Spleen (tissue), 11 donors: ENCODE results near the gene POLR3GL. TPM values are rescaled to one million over a fixed set of nuclear protein-coding genes. Genes with fewer than 3 reads are reported as not detected.

Experiments
- DNase-seq: peaks from one replicate; pipeline ENCODE4 v3.0.0-alpha.2; 2020
- H3K27ac ChIP-seq, 8 donors: fragments of 200-600 bp; sonication (generic) in 7 of 8; 1 replicate in 4 of 8; 2 replicates in 4 of 8; pipeline versions ENCODE4 v1.5.0 to v1.8.0; 2016 to 2021; ENCODE audit warnings: inconsistent platforms in 4 of 8, mild to moderate bottlenecking in 4 of 8, moderate library complexity in 1 of 8
- H3K27me3 ChIP-seq, 7 donors: fragments of 200-600 bp; sonication (generic) in 6 of 7; replicated peaks in 1 of 7; 1 replicate in 4 of 7; 2 replicates in 3 of 7; pipeline versions ENCODE4 v1.5.0 to v1.8.0; 2016 to 2021; ENCODE audit warnings: inconsistent platforms in 3 of 7, mild to moderate bottlenecking in 1 of 7
- H3K36me3 ChIP-seq, 6 donors: fragments of 200-600 bp; sonication (generic) in 5 of 6; 1 replicate in 4 of 6; 2 replicates in 2 of 6; pipeline versions ENCODE4 v1.5.0 to v1.8.0; 2016 to 2021; ENCODE audit warnings: inconsistent platforms in 2 of 6
- H3K4me1 ChIP-seq, 6 donors: fragments of 200-600 bp; sonication (generic) in 5 of 6; 1 replicate in 3 of 6; 2 replicates in 3 of 6; pipeline versions ENCODE4 v1.5.0 to v1.8.0; 2016 to 2021; ENCODE audit warnings: inconsistent platforms in 3 of 6
- H3K4me3 ChIP-seq, 8 donors: fragments of 200-600 bp; sonication (generic) in 7 of 8; 1 replicate in 4 of 8; 2 replicates in 4 of 8; pipeline versions ENCODE4 v1.5.0 to v1.8.0; 2016 to 2021; ENCODE audit warnings: inconsistent platforms in 4 of 8, mild to moderate bottlenecking in 4 of 8, moderate library complexity in 2 of 8
- H3K9me3 ChIP-seq, 8 donors: fragments of 200-600 bp; sonication (generic) in 7 of 8; 1 replicate in 4 of 8; 2 replicates in 4 of 8; pipeline versions ENCODE4 v1.5.0 to v1.8.0; 2016 to 2021; ENCODE audit warnings: inconsistent platforms in 4 of 8
- POLR2A ChIP-seq, 3 donors: fragments of 450-650 bp; IDR thresholded peaks; one replicate each; pipeline ENCODE4 v1.5.1; 2017; ENCODE audit warnings: antibody characterized with exemption in 3 of 3, mild to moderate bottlenecking in 1 of 3
- POLR2AphosphoS5 ChIP-seq, 3 donors: sonication (generic); formaldehyde crosslinking; IDR thresholded peaks; one replicate each; pipeline ENCODE4 v1.5.1; 2017; ENCODE audit warnings: antibody characterized with exemption in 3 of 3
- WGBS, 5 donors: extraction: QIAGEN DNeasy Blood & Tissue Kit in 3 of 5; methylation state at CpG; one replicate each; pipeline versions ENCODE4 v1.1.5 to v1.1.7; 2013 to 2018; 5-methylcytosine and 5-hydroxymethylcytosine counted together
- intact Hi-C: fragments of 100-400 bp; cut with DNase I; formaldehyde crosslinking; loops from one replicate; pipeline ENCODE4 v1.15.0; 2023; ENCODE audit warnings: low total_unique reads
- polyA plus RNA-seq, 3 donors: library from polyadenylated mRNA; stranded (reverse); fragments of 200-250 nt; gene quantifications; one replicate each; pipeline ENCODE4 v1.2.1, GENCODE V29; 2013
- total RNA-seq, 7 donors: library from RNA; depleted of rRNA in 3 of 7; stranded (reverse); fragments of >200 nt in 3 of 7; fragmentation: NEBNext Ultra II Directional in 4 of 7; extraction: Animal tissue kit (Norgen Biotek cat#: 25700) in 4 of 7; gene quantifications; one replicate each; pipeline versions ENCODE4 v1.1.0 to v1.2.1, GENCODE V29; 2016 to 2021
- TF ChIP-seq, protein P1 (sequence below), 11 experiments: fragments of 200-600 bp in 7 of 11; fragments of 450-650 bp in 4 of 11; sonication (generic) in 4 of 11; IDR thresholded peaks in 8 of 11; conservative IDR thresholded peaks in 3 of 11; 1 replicate in 7 of 11; 2 replicates in 4 of 11; pipeline versions ENCODE4 v1.4.0 to v1.8.0; 2016 to 2021; ENCODE audit warnings: antibody characterized with exemption in 11 of 11, inconsistent platforms in 4 of 11, mild to moderate bottlenecking in 1 of 11
- donor health status: healthy with polysubstance abuse.
- donor health status: DM: no; HTN: no; CAD: no; lungs with moderate emphysema.
- donor health status: DM: no; HTN: no; CAD: no.
- donor health status: Bipolar disorder and iron deficiency.
- donor health status: healthy.
- donor health status: DM: no; HTN: no; CAD: no.
- donor health status: DM: yes; HTN: yes; CAD: no.

The POLR3GL gene
- total and polyA plus RNA-seq, 10 donors = 22.1 to 69.2 (median 32.9) TPM

DNA sequence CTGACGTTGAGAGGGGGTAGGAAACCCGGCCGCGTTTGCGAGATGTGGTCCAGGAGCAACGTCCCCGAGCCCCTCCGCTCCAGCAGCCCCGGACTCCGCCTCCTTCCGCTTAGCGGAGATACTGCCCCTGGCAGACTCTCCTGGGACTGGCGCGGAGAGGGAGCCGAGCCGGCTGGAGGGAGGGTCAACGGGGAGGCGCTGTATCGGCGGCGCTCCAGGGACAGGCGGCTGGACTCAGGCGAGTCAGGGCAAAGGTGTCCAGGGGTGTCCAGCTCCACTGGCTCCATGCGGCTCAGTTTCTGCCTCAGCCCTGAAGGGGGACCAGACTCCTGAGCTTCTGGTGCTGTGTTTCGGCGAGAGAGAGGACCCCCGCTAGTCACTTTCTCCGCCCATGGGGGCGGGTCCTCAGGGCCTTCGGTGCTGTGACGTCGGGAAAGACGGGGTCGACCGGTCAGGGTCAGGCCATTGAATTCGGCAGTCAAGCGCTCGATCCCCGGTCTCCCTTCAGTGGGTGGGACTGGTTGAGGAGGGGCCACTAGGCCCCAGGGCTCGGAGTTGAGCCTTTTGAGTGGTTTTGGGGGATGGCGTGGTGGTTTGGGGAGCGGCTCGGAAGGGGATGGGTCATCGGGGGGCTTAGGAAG lies 3.9 kb upstream of the POLR3GL start:
- peak; percentile 93 for DNase-seq
- peaks cover 0 to 14% (median 0%) of the 10 kb centered on the region in 7 donors for H3K27me3 ChIP-seq
- intact Hi-C loops = no loop called here
- H3K4me3 ChIP-seq = peak overlapping the region; percentile 44 to 80 (median 58)
- WGBS, 5 donors = 1 to 3% (median 1%) methylated on average over 30 to 44 of the region's 44 CpGs
- H3K27ac ChIP-seq = peak overlapping the region; percentile 85 to 98 (median 90)
- H3K36me3 ChIP-seq = no peaks in the 10 kb centered on the region
- no peaks in the 10 kb centered on the region for H3K9me3 ChIP-seq
- TF ChIP-seq POLR2AphosphoS5 (IDR thresholded peaks at IDR 0.05) (peak; percentile 87 to 95 (median 90)), POLR2A (IDR thresholded peaks at IDR 0.05) (peak in 1 of 3 donors; percentile 74)
- TF ChIP-seq, protein P1, sequence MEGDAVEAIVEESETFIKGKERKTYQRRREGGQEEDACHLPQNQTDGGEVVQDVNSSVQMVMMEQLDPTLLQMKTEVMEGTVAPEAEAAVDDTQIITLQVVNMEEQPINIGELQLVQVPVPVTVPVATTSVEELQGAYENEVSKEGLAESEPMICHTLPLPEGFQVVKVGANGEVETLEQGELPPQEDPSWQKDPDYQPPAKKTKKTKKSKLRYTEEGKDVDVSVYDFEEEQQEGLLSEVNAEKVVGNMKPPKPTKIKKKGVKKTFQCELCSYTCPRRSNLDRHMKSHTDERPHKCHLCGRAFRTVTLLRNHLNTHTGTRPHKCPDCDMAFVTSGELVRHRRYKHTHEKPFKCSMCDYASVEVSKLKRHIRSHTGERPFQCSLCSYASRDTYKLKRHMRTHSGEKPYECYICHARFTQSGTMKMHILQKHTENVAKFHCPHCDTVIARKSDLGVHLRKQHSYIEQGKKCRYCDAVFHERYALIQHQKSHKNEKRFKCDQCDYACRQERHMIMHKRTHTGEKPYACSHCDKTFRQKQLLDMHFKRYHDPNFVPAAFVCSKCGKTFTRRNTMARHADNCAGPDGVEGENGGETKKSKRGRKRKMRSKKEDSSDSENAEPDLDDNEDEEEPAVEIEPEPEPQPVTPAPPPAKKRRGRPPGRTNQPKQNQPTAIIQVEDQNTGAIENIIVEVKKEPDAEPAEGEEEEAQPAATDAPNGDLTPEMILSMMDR (IDR thresholded peaks at IDR 0.05 in 8 of 11, conservative IDR thresholded peaks at IDR 0.05 in 3 of 11) = peak in 8 of 11 experiments; percentile 5 to 48 (median 30)
- H3K4me1 ChIP-seq = peaks cover 46 to 94% (median 82%) of the 10 kb centered on the region in 6 donors

DNA sequence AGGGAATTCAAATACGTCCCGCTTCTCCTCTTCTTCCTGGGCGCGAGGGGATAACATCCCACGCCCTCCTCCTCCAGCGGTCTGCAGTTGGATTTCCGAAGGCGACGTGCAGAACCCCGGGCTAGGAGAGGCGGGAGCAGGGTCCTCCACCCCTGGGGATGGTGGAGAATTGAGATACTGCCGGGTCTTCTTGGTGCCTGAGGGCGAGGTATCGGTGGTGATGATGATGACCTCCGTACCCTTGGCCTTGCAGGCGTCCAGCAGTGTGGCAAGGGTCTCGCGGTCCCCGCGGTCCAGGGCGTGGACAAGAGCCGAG lies 3.4 kb upstream of the POLR3GL start:
- TF ChIP-seq POLR2AphosphoS5 (IDR thresholded peaks at IDR 0.05) = no peak
- TF ChIP-seq, protein P1 (IDR thresholded peaks at IDR 0.05 in 8 of 11, conservative IDR thresholded peaks at IDR 0.05 in 3 of 11) = no peak
- TF ChIP-seq POLR2A (IDR thresholded peaks at IDR 0.05) = no peak
- Histone ChIP-seq H3K27ac (peak overlapping the region; percentile 85 to 98 (median 90)), H3K4me3 (peak overlapping the region; percentile 44 to 80 (median 58)), H3K4me1 (peaks cover 45 to 94% (median 82%) of the 10 kb centered on the region in 6 donors), H3K36me3 (no peaks in the 10 kb centered on the region), H3K27me3 (peaks cover 0 to 14% (median 0%) of the 10 kb centered on the region in 7 donors), H3K9me3 (no peaks in the 10 kb centered on the region)
- 0 to 2% (median 1%) methylated on average over 10 to 22 of the region's 22 CpGs for WGBS, 5 donors
- DNase-seq = no peak
- intact Hi-C loops = no loop called here

DNA sequence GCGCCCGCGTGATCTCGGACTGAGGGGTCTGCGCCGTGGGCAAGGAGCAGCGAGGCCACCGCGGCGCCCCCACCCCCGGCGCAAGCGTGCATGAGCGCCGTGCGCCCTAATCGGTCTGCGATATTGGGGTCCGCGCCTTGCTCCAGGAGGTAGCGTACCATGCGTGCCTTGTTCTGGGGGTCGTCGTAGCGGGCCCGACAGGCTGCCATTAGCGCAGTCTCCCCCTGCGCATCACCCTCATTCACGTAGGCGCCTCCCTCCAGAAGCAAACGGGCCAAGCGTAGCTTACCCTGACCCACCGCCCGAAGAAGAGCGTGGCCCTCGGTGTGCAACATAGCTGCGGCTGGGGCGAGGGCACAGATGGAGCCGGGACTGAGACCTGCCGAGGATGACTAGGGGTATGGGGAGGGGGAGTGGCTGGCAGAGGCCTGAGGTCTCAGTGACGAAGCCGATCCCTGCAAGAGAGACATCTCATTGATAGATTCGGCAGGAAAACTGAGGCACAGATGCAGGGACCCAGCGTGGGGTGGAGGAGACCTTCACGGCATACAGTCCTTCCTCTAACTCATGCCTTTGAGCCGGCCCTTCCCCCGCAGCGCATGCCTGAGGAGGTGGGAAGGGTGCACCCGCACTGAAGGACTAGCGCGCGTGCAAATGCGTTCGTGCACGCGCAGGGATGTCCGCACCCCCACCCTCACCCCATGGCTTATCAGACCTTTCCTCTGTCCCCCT lies 2.9 kb upstream of the POLR3GL start:
- DNase-seq = peak; percentile 90
- WGBS, 5 donors = 0 to 1% (median 1%) methylated on average over 48 to 57 of the region's 57 CpGs
- Histone ChIP-seq H3K27ac (peak overlapping the region; percentile 85 to 98 (median 90)), H3K4me1 (peaks cover 40 to 94% (median 80%) of the 10 kb centered on the region in 6 donors), H3K9me3 (peaks cover 0 to 2% (median 0%) of the 10 kb centered on the region in 8 donors), H3K36me3 (no peaks in the 10 kb centered on the region), H3K27me3 (peaks cover 0 to 14% (median 0%) of the 10 kb centered on the region in 7 donors), H3K4me3 (peak overlapping the region; percentile 44 to 80 (median 58))
- intact Hi-C loops = no loop called here
- TF ChIP-seq POLR2AphosphoS5 (IDR thresholded peaks at IDR 0.05) = peak; percentile 41 to 67 (median 47)
- no peak for TF ChIP-seq POLR2A (IDR thresholded peaks at IDR 0.05)

DNA sequence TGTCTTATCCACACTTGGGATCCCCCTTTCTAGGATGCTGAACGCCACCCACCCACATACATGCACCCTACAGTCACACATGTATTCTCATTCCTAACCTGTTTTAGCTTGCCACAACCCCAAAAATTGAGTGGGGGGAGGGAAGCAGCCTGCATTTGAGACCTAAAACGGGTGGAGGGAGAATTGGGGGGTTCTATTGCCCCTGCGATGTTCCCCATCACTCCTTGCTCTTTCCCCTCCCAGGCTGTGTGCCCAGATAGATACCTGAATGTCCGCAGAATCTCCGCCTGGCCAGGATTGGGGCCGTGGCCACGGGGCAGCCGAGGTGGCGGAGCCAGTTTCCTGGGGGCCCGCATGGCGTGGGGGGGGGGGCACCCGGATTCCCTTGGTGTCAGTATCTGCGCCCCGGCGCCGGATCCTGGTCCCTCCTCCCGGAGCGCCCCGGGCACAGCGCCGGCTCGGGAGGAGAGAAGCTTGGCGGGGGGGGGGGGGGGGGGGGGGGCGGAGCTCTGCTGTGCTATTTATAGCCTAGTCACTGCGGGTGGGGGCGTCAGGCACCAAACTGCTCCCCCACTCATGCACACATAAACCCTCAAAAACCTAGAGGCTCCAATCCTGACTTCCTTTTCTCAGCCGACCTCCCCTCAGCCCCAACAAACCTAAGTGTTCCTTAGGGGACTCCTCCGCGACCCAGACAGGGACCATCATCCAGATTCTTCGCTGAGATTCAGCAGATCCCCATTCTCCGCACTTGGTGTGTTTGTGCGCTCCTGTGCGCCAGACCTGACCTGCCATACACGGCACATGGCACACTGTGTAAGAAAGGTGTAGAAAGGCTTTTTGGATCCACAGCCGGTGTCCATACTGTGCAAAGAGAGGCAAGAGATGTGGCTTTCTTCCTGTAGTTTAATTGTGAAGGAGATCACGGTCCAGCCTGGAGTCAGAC lies 2.1 kb upstream of the POLR3GL start:
- Histone ChIP-seq H3K36me3 (peaks cover 0 to 4% (median 0%) of the 10 kb centered on the region in 6 donors), H3K27ac (peak overlapping the region; percentile 53 to 98 (median 92)), H3K27me3 (peaks cover 0 to 14% (median 0%) of the 10 kb centered on the region in 7 donors), H3K9me3 (peaks cover 0 to 10% (median 7%) of the 10 kb centered on the region in 8 donors), H3K4me1 (peaks cover 34 to 92% (median 75%) of the 10 kb centered on the region in 6 donors), H3K4me3 (peak overlapping the region; percentile 44 to 80 (median 58))
- WGBS, 5 donors = 6 to 9% (median 7%) methylated on average over 16 to 31 of the region's 36 CpGs
- peak; percentile 85 for DNase-seq
- intact Hi-C loops = no loop called here
- no peak for TF ChIP-seq POLR2AphosphoS5 (IDR thresholded peaks at IDR 0.05)
- TF ChIP-seq, protein P1 (IDR thresholded peaks at IDR 0.05 in 8 of 11, conservative IDR thresholded peaks at IDR 0.05 in 3 of 11) = no peak
- no peak for TF ChIP-seq POLR2A (IDR thresholded peaks at IDR 0.05)
